ENCODE data around the gene MUC5B.

Gene MUC5B

GRCh38 chr11:1296287-1296686 lies 73.4 kb downstream of the MUC5B start:
- TF ChIP-seq CTCF (IDR thresholded peaks at IDR 0.05; ENCODE audit: borderline replicate concordance, insufficient read depth, low read depth, low read length) = no peak
- no peak overlapping the region for H3K4me3 ChIP-seq (ENCODE audit: low read depth, low read length)

GRCh38 chr11:1297011-1297575 lies 74.2 kb downstream of the MUC5B start:
- TF ChIP-seq CTCF (IDR thresholded peaks at IDR 0.05; ENCODE audit: borderline replicate concordance, insufficient read depth, low read depth, low read length) = no peak
- H3K4me3 ChIP-seq (ENCODE audit: low read depth, low read length) = no peak overlapping the region

GRCh38 chr11:1297576-1298473 lies 75.0 kb downstream of the MUC5B start:
- no peak for TF ChIP-seq CTCF (IDR thresholded peaks at IDR 0.05; ENCODE audit: borderline replicate concordance, insufficient read depth, low read depth, low read length)
- H3K4me3 ChIP-seq (ENCODE audit: low read depth, low read length) = no peak overlapping the region

GRCh38 chr11:1298695-1299492 lies 76.0 kb downstream of the MUC5B start:
- H3K4me3 ChIP-seq (ENCODE audit: low read depth, low read length) = no peak overlapping the region
- no peak for TF ChIP-seq CTCF (IDR thresholded peaks at IDR 0.05; ENCODE audit: borderline replicate concordance, insufficient read depth, low read depth, low read length)

GRCh38 chr11:1299621-1300020 lies 76.8 kb downstream of the MUC5B start:
- no peak for TF ChIP-seq CTCF (IDR thresholded peaks at IDR 0.05; ENCODE audit: borderline replicate concordance, insufficient read depth, low read depth, low read length)
- H3K4me3 ChIP-seq (ENCODE audit: low read depth, low read length) = no peak overlapping the region

GRCh38 chr11:1300121-1300520 lies 77.3 kb downstream of the MUC5B start:
- TF ChIP-seq CTCF (IDR thresholded peaks at IDR 0.05; ENCODE audit: borderline replicate concordance, insufficient read depth, low read depth, low read length) = no peak
- H3K4me3 ChIP-seq (ENCODE audit: low read depth, low read length) = no peak overlapping the region
